Epithelial cell of proximal tubule (primary cell): ENCODE results near the gene SNX7. TPM values are rescaled to one million over a fixed set of nuclear protein-coding genes. Genes with fewer than 3 reads are reported as not detected.

ENCODE experiments used
- DNase-seq: peaks from one replicate; pipeline ENCODE4 v3.0.0-alpha.2; 2011; ENCODE audit warnings: low read depth
- H3K4me3 ChIP-seq: 2 replicates; pipeline ENCODE4 v1.5.1; 2011; ENCODE audit warnings: low read depth, mild to moderate bottlenecking, low read length
- CTCF ChIP-seq: conservative IDR thresholded peaks from 2 replicates; pipeline ENCODE4 v1.5.1; 2012; ENCODE audit warnings: low read depth, mild to moderate bottlenecking, low read length
- total RNA-seq: library from RNA; depleted of rRNA; stranded (reverse); fragments of >200 nt; gene quantifications from 2 replicates; pipeline ENCODE4 v1.2.3, GENCODE V29; 2015

SNX7 gene
- total RNA-seq, 1 donor from 2014 or later = 31.8 TPM

DNA sequence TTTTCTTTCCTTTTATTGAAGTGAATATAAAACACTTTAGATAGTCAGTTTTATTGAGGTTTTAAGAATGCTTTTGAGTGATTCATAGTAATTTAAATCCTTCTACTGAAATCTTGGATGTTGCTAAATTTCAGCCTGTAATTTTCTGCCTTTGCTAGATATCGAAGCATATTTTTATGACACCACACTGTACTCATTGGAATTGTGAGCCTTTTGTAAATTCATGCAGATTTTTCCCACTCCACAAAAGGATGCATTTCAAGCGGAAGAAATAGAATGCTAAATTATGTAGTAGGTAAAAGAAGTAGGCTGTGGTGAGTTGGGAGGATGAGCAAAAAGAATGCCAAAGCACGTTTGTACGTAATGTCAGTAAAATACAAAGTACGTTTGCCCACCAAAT, 13.8 kb downstream of the SNX7 start:
- H3K4me3 ChIP-seq = no peak overlapping the region
- no peak for TF ChIP-seq CTCF
- DNase-seq = no peak

DNA sequence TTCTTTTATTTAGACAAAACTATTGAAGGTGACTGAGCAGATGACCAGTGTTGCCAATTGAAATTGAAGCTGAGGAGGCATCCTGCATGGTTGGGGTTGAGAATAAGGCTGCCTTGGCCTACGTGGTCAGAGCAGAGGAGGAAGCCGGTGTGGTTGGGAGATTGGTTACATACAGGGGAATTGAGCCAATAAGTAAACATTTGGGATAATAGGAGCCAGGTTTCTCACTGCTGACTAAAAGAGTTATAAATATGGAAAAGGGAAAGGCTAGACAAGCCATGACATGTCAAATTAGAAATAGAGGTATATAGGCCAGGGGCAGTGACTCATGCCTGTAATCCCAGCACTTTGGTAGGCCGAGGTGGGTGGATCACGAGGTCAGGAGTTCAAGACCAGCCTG, 15.8 kb downstream of the SNX7 start:
- DNase-seq = no peak
- TF ChIP-seq CTCF = no peak
- no peak overlapping the region for H3K4me3 ChIP-seq

- no peak for TF ChIP-seq CTCF
- DNase-seq = no peak
- no peak overlapping the region for H3K4me3 ChIP-seq
Measured at GRCh38 chr1:98681812-98682211, 20.3 kb downstream of the SNX7 start.

- TF ChIP-seq CTCF = no peak
- no peak overlapping the region for H3K4me3 ChIP-seq
- DNase-seq = no peak
Measured at GRCh38 chr1:98688110-98688739, 26.7 kb downstream of the SNX7 start.

- no peak for TF ChIP-seq CTCF
- H3K4me3 ChIP-seq = no peak overlapping the region
- DNase-seq = no peak
Measured at GRCh38 chr1:98690576-98690975, 29.1 kb downstream of the SNX7 start.

- no peak for DNase-seq
- H3K4me3 ChIP-seq = no peak overlapping the region
- TF ChIP-seq CTCF = no peak
Measured at GRCh38 chr1:98692482-98692881, 31.0 kb downstream of the SNX7 start.

DNA sequence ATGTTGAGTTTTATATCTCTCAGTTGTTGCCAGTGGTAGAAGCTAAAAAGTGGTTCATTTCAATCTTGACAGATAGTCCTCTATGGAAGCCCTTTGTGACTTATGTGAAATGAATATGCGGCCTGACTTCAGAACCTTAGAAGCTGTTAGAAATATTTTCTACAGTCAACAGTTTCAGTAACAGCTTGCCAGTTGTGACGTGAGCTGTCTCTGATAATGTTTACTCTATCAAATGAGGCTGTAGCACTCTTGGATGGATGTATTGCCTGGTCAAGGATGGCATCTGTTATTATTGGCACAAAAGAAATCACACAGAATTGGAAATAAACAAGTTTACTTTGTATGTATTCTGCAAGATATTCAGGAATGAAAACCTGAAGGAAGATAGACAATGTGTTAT, 31.9 kb downstream of the SNX7 start:
- no peak for TF ChIP-seq CTCF
- H3K4me3 ChIP-seq = no peak overlapping the region
- no peak for DNase-seq
